Activated naive CD4-positive, alpha-beta T cell treated with anti-CD3 and anti-CD28 coated beads for 36 hours (primary cell): ENCODE results near the gene USE1. TPM values are rescaled to one million over a fixed set of nuclear protein-coding genes. Genes with fewer than 3 reads are reported as not detected.
A peak's percentile ranks its signal among the peaks of the same experiment; 100 is the strongest.

Experiments used
- CTCF ChIA-PET: fragments of 350-600 bp; sonication (Branson Sonifier 250); formaldehyde crosslinking; loops from one replicate; lab custom pipeline; 2021; ENCODE audit warnings: antibody characterized with exemption; lab: Charles Lee
- DNase-seq: peaks from one replicate; pipeline ENCODE4 v3.0.0-alpha.2; 2020
- H3K27ac Mint-ChIP-seq: one replicate; pipeline ENCODE4 v1.8.0; 2021; ENCODE audit warnings: mild to moderate bottlenecking, mixed read lengths
- H3K27me3 Mint-ChIP-seq: one replicate; pipeline ENCODE4 v1.8.0; 2021; ENCODE audit warnings: low read depth, mixed read lengths
- H3K36me3 Mint-ChIP-seq: one replicate; pipeline ENCODE4 v1.8.0; 2021; ENCODE audit warnings: low read depth, mixed read lengths
- H3K4me1 Mint-ChIP-seq: one replicate; pipeline ENCODE4 v1.8.0; 2021; ENCODE audit warnings: low read depth, mixed read lengths
- H3K4me3 Mint-ChIP-seq: one replicate; pipeline ENCODE4 v1.8.0; 2021; ENCODE audit warnings: mild to moderate bottlenecking, moderate library complexity, mixed read lengths
- H3K9me3 Mint-ChIP-seq: one replicate; pipeline ENCODE4 v1.8.0; 2021; ENCODE audit warnings: mixed read lengths
- intact Hi-C: fragments of 100-400 bp; cut with micrococcal nuclease; formaldehyde crosslinking; loops from one replicate; pipeline ENCODE4 v1.15.1; 2023
- total RNA-seq, 2 experiments: library from RNA; stranded (reverse); gene quantifications; one replicate each; pipeline ENCODE4 v1.2.3, GENCODE V29; 2021

The USE1 gene
- total RNA-seq, 2 experiments from 2014 or later, result 24.7 to 25.3 TPM

DNA sequence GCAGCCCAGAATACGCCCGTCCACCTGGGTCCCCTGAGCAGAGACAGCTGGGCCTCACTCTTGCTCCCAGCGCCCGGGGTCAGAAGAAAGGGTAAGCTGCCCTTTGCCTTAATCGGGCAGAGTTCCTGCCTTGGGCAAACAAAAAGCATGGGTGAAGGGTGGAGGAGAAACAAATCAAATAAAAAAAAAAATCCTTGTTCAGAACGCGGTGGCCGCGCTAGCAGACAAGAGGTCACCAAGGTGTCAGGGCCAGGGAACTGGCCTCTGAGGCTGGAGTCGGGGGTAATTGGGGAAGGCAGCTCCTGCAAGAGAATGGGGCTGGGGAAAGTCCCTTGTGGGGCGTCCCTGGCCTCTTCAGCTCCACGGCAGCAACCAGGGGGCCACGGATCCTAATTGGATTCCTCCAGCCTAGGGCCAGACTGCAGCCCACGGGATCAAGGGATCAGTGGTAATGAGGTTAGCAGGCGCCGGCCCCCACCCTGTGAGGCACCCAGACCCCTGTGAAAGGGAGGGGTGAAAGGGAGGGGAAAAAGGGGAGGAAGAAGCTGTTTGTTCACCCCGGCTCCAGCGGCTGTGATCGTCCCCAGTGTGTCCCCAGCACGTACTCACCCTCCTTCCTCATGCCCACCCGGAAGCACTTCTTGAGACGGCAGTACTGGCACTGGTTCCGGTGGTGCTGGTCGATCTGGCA is 25.1 kb downstream of the USE1 start:
- no peak for DNase-seq
- no peak overlapping the region for H3K4me3 Mint-ChIP-seq
- intact Hi-C loops, result no loop called here
- CTCF ChIA-PET, result interaction anchor here (0.7 kb wide), 1 partner anchor 36 kb away, joined by 5 read pairs; no protein-coding TSS in a partner anchor
- H3K27me3 Mint-ChIP-seq, result no peaks in the 10 kb centered on the region
- no peaks in the 10 kb centered on the region for H3K9me3 Mint-ChIP-seq
- H3K36me3 Mint-ChIP-seq, result no peaks in the 10 kb centered on the region
- H3K4me1 Mint-ChIP-seq, result no peaks in the 10 kb centered on the region
- H3K27ac Mint-ChIP-seq, result no peak overlapping the region

DNA sequence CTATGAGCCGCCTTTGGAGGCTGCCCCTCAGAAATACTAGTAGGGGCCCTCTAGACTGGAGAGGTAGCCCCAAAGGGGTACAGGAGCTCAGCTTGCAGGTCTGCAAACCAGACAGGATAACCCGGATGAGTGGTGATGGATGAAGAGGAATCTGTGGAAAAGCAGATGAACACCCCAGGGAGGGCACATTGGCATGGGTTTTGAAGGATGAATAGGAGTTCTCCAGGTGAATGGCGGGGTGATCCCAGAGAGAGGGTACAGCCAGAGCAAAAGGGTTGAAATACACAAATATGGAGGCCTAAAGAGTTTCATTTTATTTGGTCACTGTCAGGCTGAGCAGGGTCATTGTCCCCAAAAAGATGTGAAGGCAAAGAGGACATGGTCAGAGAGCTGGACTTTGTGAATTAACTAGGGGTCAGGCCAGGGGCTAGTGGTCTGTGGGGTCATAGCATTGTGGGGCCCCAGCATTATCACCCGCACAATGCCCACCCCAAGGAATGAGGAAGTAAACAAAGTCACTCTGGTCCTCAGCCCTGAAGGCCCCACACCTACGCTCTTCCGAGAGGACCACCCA is 25.8 kb downstream of the USE1 start:
- intact Hi-C loops, result no loop called here
- H3K9me3 Mint-ChIP-seq, result no peaks in the 10 kb centered on the region
- H3K27ac Mint-ChIP-seq, result no peak overlapping the region
- H3K27me3 Mint-ChIP-seq, result no peaks in the 10 kb centered on the region
- H3K36me3 Mint-ChIP-seq, result no peaks in the 10 kb centered on the region
- no peak overlapping the region for H3K4me3 Mint-ChIP-seq
- no peak for DNase-seq
- CTCF ChIA-PET, result no interaction called here
- H3K4me1 Mint-ChIP-seq, result no peaks in the 10 kb centered on the region

DNA sequence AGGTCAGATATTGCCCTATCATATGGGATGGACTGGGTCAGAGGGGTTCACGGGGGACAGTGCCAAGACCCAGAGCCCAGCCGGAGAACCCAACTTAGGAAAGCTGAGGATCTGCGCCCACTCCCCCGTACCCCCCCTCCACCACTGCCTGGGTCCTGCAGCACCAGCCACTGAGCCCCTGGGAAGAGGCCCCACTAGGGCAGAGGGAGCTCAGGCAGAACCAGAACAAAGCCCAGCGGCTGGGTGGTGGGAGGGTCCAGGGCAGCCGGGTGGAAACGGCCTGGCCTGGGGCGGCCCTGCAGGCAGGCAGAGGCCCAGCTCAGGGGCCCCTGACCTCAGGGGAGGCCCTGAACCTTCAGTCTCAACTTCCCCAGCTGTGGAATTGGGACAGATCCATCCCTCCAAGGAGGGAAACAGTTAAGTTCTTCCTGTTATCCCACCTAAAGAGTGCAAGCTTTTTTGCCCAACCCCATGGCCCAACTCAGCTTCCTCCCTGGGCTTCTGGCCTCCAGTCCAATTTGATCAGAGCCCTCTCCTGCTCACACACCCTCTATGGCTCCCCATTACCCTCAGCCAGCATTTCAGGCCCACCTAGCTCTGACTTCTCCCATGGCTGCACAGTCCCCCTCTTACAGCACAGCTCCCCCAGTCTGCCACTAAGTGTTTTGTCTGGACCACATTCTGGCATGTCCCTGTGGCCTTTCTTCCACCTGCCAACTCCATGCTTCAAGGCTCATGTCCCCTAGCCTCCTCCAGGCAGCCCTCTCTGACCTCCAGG is 27.5 kb downstream of the USE1 start:
- Mint-ChIP-seq H3K4me3 (no peak overlapping the region), H3K9me3 (no peaks in the 10 kb centered on the region), H3K27me3 (no peaks in the 10 kb centered on the region), H3K27ac (no peak overlapping the region), H3K36me3 (no peaks in the 10 kb centered on the region), H3K4me1 (peaks cover 4% of the 10 kb centered on the region)
- CTCF ChIA-PET, result interaction anchor here (0.7 to 1.4 kb wide), 4 partner anchors 8 to 144 kb away, joined by 3 to 6 read pairs (median 3); no protein-coding TSS in a partner anchor
- intact Hi-C loops, result no loop called here
- DNase-seq, result no peak

DNA sequence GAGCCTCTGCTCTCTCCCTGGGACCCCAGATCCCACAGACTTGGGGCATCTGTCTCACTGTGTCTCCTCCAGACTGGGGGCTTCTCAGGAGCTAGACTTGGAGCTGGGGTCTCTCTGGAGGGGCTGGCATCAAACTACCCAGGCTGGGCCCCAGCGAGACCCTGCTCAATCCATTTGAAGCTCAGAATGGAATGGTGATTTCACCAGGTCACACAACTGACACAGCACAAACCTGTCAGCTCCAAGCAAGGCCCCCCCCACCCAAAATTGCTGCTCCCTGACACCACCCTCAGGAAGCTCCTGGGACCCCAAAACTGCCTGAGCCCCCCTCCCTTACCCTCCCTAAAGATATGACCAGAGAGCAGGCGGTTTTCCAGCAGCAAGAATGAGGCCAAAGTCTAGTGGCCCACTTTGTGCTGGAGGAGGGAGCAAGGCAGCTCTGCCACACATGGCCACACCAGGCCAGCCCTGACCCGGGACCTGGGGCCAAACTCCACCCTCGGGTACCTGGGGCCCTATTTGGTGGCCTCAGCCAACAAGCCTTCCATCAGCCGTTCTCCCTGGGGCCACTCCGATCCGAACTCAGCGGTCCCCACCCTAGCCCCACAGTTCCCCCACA is 28.2 kb downstream of the USE1 start:
- no peaks in the 10 kb centered on the region for H3K9me3 Mint-ChIP-seq
- peaks cover 4% of the 10 kb centered on the region for H3K4me1 Mint-ChIP-seq
- H3K27ac Mint-ChIP-seq, result no peak overlapping the region
- no peaks in the 10 kb centered on the region for H3K36me3 Mint-ChIP-seq
- CTCF ChIA-PET, result interaction anchor here (1.0 to 1.4 kb wide), 3 partner anchors 9 to 143 kb away, joined by 3 to 6 read pairs (median 3); no protein-coding TSS in a partner anchor
- no peak for DNase-seq
- intact Hi-C loops, result no loop called here
- H3K4me3 Mint-ChIP-seq, result no peak overlapping the region
- H3K27me3 Mint-ChIP-seq, result no peaks in the 10 kb centered on the region

DNA sequence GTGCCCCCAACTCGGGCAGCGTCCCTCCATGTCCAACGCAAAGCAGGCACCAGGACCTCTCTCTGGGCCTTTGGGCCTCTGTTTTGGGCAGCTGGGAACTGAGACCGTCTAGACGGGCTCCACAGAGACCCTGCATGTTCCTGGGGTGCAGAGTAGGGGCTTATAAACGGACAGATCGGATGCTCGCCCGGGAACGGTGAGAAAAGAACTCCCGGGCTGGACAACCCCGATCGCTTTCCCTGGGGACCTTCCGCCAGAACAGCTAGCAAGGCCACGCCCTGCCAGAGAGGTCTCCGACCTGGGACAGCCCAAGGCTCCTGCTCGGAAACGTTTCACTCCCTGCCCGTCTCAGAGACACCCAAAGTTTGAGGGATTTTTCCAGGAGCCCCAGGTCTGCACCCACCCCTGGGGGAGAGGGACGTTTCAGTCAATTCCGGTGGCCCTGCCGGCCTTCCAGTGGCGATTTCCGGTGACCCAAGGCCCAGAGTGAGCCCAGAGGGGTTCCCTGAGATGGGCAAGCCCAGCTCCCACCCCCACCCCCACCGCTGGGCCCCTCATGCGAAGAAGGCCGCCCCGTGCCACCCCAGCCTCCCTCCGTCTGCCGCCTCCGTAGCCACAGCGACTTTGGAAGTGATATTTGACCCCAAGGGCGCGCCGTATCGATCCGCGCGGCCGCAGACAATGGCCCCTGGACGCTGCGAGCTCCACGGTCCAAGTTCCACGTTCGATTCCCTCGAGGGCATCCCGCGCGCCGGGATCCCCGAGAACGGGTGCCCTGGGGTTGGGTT is 28.9 kb downstream of the USE1 start:
- Mint-ChIP-seq H3K27me3 (no peaks in the 10 kb centered on the region), H3K4me3 (peak overlapping the region; percentile 46), H3K4me1 (peaks cover 4% of the 10 kb centered on the region), H3K9me3 (no peaks in the 10 kb centered on the region), H3K27ac (no peak overlapping the region), H3K36me3 (no peaks in the 10 kb centered on the region)
- CTCF ChIA-PET, result interaction anchor here (1.2 to 1.4 kb wide), 2 partner anchors 10 to 15 kb away, joined by 3 read pairs; no protein-coding TSS in a partner anchor
- DNase-seq, result no peak
- intact Hi-C loops, result no loop called here

DNA sequence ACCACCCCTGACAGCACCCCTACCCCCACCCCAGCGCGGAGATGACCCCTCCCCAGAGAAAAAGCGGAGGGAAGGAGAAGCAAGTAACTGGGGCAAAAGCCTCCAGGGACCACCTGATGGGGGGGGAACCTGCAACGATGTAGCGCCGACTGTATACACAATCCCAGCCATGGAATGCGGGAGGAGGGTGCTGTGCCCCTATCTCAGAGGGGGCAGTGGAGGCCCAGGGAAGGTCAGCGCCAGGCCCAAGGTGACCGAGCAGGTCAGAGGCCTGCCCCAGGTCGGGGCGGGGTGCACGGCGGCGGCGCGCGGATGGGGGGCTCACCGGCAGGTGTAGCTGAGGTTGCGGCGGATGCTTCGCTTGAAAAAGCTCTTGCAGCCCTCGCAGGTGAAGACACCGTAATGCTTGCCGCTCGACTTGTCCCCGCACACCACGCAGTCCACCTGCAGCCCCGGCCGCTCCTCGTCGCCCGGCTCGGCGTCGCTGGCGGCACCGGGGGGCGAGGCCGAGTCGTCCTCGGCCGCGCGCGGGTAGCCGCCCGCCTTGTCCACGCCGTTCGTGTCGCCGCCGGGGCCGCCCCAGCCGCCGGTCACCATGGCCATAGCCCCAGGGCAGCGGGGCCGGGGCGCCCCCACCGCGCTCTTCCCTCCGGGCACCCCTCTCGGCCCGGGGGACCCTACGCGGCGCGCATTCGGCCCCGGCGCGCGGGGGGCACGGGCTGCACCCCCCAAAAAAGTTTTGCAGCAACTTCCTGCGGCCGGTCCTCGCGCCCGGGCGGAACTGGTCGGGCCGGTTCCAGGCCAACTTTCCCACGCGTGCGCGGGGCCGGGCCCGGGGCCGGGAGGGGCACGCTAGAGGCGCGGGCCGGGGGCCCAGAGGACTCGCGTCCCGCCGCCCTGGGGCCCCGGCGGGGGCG is 29.7 kb downstream of the USE1 start:
- Mint-ChIP-seq H3K4me3 (peak overlapping the region; percentile 46), H3K9me3 (no peaks in the 10 kb centered on the region), H3K36me3 (no peaks in the 10 kb centered on the region), H3K27ac (no peak overlapping the region), H3K4me1 (peaks cover 4% of the 10 kb centered on the region), H3K27me3 (no peaks in the 10 kb centered on the region)
- CTCF ChIA-PET, result interaction anchor here (1.2 kb wide), 1 partner anchor 14 kb away, joined by 3 read pairs; no protein-coding TSS in a partner anchor
- intact Hi-C loops, result no loop called here
- no peak for DNase-seq

DNA sequence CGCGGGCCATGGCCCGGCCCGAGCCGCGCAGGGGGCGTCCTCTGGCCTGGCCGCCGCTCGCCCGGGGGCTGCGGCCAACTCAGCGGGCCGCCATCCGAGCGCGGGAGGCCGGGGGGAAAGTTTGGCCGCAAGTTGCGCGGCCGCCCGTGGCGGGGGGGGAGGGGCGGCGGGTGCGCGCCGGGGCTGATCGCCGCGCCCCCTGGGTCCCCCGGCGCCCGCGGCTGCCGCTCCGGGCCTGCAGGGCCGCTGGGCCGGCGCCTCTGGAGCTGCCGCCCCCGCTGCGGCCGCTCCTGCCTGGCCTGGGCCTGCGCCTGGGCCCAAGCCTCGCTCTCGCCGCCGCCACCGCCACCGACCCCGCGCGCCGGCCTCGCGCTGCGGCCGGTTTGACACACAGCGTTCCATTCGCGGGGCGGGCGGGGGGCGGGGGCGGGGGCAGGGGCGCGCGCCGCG is 30.4 kb downstream of the USE1 start, which contains the start of gene NR2F6:
TSS of gene NR2F6 (minus strand) at position 385 of the 450 bp plus-strand sequence. CDS start 699 bp downstream, outside the sequence.
- Mint-ChIP-seq H3K36me3 (no peaks in the 10 kb centered on the region), H3K9me3 (no peaks in the 10 kb centered on the region), H3K4me3 (peak within 1 kb of the TSS; percentile 85), H3K27me3 (no peaks in the 10 kb centered on the region), H3K27ac (peak within 1 kb of the TSS; percentile 66), H3K4me1 (peaks cover 4% of the 10 kb centered on the region)
- DNase-seq, result no peak
- CTCF ChIA-PET, result no interaction called here
- intact Hi-C loops, result no loop called here

DNA sequence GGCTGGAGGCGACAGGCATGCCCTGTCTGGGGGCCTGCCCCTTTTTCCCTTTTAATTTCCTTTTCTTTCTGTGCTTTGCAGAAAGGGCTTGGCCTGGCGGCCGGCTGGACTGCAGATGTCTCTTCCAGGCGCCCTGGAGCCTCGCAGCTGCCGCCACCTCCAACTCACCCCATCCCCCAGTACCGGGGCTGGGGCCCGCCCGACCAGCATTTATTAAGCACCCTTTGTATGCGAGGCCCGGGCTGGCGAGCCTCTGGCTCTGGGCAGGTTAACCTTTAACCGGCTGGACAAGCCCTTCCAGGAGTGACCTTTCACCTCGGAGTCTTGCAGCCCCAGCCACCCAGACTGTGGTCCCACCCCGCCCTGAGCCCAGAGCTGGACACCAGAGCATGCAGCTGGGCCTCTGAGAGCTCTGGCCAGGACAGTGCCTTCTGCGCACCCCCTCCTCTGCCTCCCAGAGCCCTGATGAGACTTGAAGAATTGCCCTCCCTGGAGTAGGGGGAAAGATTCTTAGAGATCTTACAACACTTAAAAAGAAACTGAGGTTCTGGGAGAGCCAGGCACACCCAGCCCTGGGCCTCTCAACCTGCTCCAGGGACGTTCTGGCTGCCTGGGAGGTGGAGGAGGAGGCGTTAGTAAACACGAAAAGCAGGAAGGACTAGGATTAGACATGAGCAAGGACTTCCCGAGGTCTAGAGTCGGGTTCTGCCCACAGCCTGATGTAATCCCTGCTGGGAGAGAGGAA is 31.7 kb downstream of the USE1 start:
- no peaks in the 10 kb centered on the region for H3K36me3 Mint-ChIP-seq
- CTCF ChIA-PET, result no interaction called here
- H3K27ac Mint-ChIP-seq, result no peak overlapping the region
- peak overlapping the region; percentile 85 for H3K4me3 Mint-ChIP-seq
- no peaks in the 10 kb centered on the region for H3K27me3 Mint-ChIP-seq
- H3K4me1 Mint-ChIP-seq, result peaks cover 4% of the 10 kb centered on the region
- no peaks in the 10 kb centered on the region for H3K9me3 Mint-ChIP-seq
- intact Hi-C loops, result loop anchor here (1.0 kb wide), 1 partner anchor 20 kb away; the partner anchor contains the start of gene BABAM1
- DNase-seq, result no peak

DNA sequence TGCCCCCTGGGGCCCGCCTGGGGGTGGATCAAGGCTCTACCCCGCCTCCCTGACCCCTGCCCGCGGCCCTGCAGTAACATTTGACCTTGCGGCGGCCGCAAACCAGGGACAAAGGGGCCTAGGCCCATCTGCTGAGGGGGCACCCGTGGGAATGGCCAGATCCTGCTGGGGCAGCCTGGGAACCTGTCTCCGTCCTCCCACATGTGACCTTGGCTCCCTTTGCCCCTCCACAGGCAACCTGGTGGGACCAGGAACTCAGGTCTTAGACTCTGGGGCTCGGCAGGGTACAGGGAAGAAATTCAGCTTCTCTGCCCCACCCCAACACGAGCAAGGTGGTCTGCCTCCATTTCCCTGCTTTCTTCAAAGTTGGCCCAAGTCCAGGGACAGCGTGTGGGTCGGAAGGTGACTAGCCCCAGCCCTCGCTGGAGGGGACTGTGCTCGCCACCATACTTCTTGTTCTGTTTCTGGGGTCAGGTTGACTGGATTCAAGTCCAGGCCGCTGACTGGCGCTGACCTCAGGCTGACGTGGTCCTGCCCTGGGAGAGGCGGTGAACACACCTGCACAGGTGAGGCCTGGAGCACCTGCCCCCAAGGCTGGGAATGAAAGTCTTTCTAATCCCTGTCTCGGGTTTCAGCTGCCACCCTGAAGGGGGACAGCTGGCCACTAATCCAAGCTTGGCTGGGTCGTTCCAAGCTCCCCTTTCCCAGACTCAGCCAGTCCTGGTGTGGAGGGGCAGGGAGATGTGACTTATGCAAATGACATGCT is 33.0 kb downstream of the USE1 start:
- Mint-ChIP-seq H3K9me3 (no peaks in the 10 kb centered on the region), H3K4me1 (peaks cover 4% of the 10 kb centered on the region), H3K36me3 (no peaks in the 10 kb centered on the region), H3K4me3 (no peak overlapping the region), H3K27ac (no peak overlapping the region), H3K27me3 (no peaks in the 10 kb centered on the region)
- CTCF ChIA-PET, result interaction anchor here (1.1 to 1.4 kb wide), 2 partner anchors 10 to 17 kb away, joined by 4 read pairs; partner anchors contain the start of gene USHBP1
- intact Hi-C loops, result no loop called here
- DNase-seq, result no peak
